Skin epidermis (tissue), 12 donors: ENCODE results near the gene EPHA10.
"Not testable (repeated sequence)": the region's sequence is repeated elsewhere in the genome, so short reads cannot be mapped to it uniquely, and the experiment has no call there.

Experiments used
- H3K27ac ChIP-seq, 21 experiments: fragments of 200-600 bp; sonication (generic) in 11 of 21; one replicate each; pipeline ENCODE4 v1.5.0; 2020; ENCODE audit warnings: mild to moderate bottlenecking in 3 of 21, inconsistent platforms in 2 of 21, moderate library complexity in 2 of 21
- H3K4me3 ChIP-seq, 7 experiments: fragments of 200-600 bp; sonication (generic) in 2 of 7; one replicate each; pipeline ENCODE4 v1.5.0; 2020; ENCODE audit warnings: inconsistent platforms in 2 of 7, mild to moderate bottlenecking in 2 of 7, moderate library complexity in 1 of 7

Gene EPHA10

DNA sequence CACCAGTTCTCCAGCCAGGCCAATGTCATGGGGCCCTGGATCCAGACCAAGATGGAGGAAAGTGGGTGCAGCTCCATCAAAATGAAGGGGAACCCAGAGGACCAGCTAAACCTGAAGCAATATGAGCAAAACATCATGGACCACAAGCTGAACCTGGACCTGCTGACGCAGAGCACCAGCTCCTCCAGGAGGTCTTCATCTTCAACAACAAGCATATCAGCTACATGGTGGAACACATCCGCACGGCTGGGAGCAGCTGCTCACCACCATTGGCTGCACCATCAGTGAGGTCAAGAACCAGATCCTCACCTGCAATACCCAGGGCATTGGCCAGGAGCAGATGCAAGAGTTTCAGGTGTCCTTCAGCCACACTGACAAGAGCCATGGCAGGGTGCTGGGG lies 13.7 kb upstream of the EPHA10 start:
- no peak overlapping the region for H3K27ac ChIP-seq

DNA sequence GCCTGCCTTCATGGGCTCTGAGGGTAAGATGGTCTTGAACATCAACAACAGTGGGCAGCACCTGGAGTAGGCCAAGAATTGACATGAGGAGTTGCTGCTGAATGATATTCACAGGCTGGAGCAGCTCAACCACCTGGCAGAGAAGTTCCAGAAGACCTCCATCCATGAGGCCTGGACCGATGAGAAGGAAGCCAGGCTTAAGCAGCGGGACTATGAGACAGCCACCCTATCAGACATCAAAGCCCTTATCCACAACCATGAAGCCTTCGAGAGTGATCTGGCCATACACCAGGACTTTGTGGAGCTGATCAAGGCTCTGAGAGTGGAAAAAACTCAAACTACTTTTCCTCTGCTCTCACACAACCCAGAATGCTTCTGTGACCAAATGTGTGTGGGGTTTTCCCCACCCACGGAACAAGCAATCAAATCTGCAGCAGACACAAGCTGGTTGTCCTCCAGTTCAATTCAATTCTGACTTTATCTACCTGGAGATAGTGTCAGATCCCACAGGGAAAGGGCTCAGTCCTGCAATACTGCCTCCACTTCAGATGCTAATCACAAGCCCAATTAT lies 12.1 kb upstream of the EPHA10 start:
- Histone ChIP-seq H3K4me3 (no peak overlapping the region), H3K27ac (no peak overlapping the region)

More for the DNA sequence above, 13.7 kb upstream of the EPHA10 start:
- no peak overlapping the region for H3K4me3 ChIP-seq

DNA sequence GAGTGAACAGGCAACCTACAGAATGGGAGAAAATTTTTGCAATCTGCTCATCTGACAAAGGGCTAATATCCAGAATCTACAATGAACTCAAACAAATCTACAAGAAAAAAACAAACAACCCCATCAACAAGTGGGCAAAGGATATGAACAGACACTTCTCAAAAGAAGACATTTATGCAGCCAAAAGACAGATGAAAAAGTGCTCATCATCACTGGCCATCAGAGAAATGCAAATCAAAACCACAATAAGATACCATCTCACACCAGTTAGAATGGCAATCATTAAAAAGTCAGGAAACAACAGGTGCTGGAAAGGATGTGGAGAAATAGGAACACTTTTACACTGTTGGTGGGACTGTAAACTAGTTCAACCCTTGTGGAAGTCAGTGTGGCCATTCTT lies 6.5 kb upstream of the EPHA10 start:
- not testable (repeated sequence) for H3K27ac ChIP-seq, H3K4me3 ChIP-seq

- Histone ChIP-seq H3K27ac (no peak overlapping the region), H3K4me3 (no peak overlapping the region)
Measured at GRCh38 chr1:37767488-37767887, 2.6 kb upstream of the EPHA10 start.

DNA sequence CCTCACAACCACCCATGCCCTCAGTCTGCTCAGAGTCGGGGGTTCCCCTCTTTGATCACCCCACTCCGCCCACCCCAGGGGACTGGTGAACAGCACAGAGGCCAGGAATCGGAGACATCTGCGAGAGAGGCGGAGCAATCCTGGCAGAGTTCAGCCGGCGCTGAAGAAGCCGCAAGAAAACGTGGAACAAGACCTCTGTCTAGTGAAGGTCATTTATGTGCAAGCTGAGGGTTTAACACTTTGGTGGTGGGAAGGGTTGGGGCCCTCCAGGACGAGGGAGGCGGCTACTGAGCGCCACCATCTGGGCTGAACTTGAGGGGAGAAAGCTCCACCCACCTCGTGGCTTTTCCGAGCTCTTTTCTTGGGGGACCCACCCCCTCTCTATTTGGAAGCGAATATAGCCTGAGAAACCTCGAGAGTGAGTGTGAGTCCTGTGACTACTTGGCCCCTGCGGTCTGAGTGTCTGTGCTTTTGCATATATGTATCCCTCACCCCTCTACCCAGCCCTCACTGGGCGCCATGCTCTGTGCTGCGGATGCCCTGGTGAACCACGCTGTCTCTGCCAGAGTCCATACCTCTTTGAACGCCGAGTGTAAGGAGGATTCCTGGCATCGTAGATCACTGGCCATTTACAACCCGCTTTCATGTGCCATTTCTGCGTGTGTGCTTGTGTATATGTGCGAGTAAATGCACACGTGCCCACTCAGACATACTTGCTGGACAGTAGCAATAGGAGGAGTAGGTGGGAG lies 1.2 kb upstream of the EPHA10 start:
- no peak overlapping the region for H3K27ac ChIP-seq
- no peak overlapping the region for H3K4me3 ChIP-seq

GRCh38 chr1:37764414-37764825 lies 500 bp downstream of the EPHA10 start:
- H3K4me3 ChIP-seq: no peak overlapping the region
- H3K27ac ChIP-seq: no peak overlapping the region

DNA sequence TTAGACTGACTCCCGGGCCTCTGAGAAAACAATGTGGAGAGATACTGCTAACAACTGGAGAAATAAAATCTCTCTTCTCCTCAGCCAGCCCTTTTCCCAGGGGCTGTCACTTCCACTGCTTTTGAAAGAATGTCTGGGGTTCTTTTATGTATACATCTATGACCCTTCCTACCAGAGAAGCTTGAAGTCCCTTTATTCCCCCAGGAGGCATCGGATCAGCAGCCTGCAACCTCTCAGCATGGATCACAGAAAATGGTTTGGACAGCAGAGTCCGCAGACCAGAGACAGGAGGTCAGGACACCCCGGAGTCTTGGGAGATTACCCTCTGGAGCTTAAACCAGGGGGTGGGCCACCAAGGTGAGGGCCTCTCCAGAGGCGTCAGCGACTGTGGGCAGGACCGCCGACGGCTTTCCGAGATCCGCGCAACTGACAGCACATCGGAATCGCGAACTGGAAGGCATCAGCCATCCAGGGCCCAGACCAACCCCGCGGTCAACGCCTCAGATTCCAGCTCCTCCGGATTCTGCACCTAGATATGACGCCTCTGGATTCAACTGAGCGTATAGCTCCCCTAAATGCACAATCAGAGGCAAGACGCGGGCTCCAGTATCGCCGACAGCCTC lies 1.0 kb downstream of the EPHA10 start:
- Histone ChIP-seq H3K27ac (no peak overlapping the region), H3K4me3 (no peak overlapping the region)

- Histone ChIP-seq H3K4me3 (no peak overlapping the region), H3K27ac (no peak overlapping the region)
Measured at GRCh38 chr1:37762516-37762915, 2.4 kb downstream of the EPHA10 start.

GRCh38 chr1:37761416-37762095 lies 3.4 kb downstream of the EPHA10 start:
- H3K27ac ChIP-seq: no peak overlapping the region
- H3K4me3 ChIP-seq: no peak overlapping the region

DNA sequence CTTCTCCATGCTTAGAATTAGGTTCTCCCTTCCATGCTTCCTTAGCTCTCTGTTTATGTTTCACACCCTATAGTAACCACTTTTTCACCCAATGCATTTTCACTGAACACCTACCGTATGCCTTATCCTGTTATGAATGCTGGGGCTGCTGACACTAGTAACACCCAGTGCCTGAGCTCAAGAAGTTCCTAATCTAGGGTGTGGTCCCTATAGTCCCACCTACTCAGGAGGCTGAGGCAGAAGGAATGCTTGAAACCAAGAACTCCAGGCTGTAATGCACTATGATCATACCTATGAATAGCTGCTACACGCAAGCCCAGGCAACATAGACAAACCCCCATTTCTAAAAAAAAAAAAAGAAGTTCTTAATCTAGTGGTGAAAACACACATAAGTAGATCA lies 5.5 kb downstream of the EPHA10 start:
- H3K4me3 ChIP-seq: no peak overlapping the region
- H3K27ac ChIP-seq: no peak overlapping the region

DNA sequence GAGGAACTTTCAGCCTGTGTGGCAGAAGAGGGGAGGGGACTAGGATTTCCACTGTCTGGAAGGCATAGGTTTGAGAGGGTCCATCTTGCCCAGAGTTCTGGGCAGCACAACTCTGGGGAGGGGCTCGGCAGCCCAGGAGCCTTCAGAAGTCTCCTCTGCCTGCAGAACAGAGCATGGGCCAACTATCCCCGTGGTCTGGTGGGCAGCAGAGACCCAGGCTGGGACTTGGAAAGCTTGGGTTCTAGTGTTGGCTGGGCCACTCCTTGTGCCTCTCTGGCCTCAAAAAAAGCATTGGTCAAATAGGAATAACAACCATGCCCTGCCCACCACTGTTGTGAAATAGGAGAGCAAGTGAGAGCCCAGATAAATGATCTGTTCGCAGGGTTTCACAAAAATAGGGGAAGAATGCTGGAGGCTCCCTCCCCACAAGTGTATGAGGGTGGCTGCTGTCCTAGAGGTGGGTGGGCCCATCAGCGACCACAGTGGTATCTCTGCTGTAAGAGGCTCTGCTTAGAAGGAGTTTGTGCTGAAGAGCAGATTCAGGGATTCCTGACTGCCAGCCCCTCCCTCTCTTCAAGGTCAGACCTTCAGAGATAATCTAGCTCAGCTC lies 8.9 kb downstream of the EPHA10 start:
- Histone ChIP-seq H3K27ac (no peak overlapping the region), H3K4me3 (no peak overlapping the region)

GRCh38 chr1:37755290-37755689 lies 9.6 kb downstream of the EPHA10 start:
- no peak overlapping the region for H3K27ac ChIP-seq

GRCh38 chr1:37753473-37754321 lies 11.2 kb downstream of the EPHA10 start:
- H3K27ac ChIP-seq: no peak overlapping the region
- peak overlapping the region in 2 of 7 experiments; percentile 29 to 40 for H3K4me3 ChIP-seq

More at GRCh38 chr1:37755290-37755689, 9.6 kb downstream of the EPHA10 start:
- H3K4me3 ChIP-seq: no peak overlapping the region

DNA sequence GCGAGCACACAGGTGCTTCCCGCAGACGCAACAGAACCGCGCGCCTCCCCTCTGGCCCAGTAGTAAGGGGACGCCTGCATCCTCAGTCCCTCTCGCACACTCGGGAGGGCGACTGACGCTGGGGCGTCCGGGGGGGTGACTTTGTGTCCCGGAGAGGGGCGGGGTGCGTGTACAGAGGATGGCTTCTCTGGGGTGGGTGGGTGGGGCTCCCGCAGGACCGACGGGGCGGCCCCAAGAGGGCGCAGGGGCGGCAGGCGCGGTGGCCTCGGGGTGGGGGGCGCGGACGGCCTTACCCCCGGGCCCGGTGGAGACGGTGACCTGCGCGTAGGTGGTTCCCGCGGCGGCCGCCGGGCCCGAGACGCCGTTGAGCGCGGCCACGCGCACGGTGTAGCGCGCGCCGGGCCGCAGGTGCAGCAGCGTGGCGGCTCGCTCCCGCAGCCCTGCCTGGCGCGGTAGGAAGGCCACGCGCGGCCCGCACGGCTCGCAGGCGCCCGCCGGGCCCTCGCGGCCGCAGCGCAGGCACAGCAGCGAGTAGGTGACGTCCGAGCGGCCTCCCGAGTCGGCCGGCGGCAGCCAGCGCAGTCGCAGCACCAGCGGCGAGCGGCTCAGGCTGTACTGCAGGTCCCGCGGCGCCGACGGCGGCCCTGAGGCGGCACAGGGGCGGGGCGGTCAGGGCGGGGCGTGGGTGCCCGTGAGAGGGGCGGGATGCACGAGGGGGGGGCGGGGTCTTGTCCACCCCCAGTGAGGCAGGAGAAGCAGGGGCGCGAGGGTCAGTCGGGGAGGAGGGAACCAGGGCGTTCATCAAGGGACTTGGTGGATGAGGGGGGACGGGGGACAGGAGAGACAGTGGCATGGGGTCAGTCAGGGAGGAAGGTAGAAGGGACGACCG lies 12.1 kb downstream of the EPHA10 start:
- Histone ChIP-seq H3K27ac (no peak overlapping the region), H3K4me3 (peak overlapping the region in 5 of 7 experiments; percentile 25 to 42 (median 31))

GRCh38 chr1:37752213-37752582 lies 12.7 kb downstream of the EPHA10 start:
- H3K4me3 ChIP-seq: peak overlapping the region in 3 of 7 experiments; percentile 25 to 42 (median 40)

DNA sequence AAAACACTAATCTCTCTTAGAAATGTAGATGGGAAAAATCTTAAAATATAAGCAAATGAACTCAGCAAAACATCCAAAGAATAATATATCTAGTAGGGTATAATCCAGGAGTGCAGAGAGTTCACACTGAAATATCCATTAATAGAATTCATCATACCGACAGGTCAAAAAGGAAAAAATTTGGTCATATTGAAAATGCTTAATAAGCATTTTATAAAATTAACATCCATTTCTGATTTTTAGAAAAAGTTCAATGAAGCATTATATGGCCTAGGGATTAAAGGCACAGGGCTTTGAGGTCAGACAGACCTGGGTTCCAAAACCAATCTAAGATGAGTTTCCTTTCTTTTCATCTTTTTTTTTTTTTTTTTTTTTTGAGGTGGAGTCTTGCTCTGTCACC lies 16.4 kb downstream of the EPHA10 start:
- H3K27ac ChIP-seq: no peak overlapping the region

More at GRCh38 chr1:37752213-37752582, 12.7 kb downstream of the EPHA10 start:
- no peak overlapping the region for H3K27ac ChIP-seq

GRCh38 chr1:37746806-37747205 lies 18.1 kb downstream of the EPHA10 start:
- Histone ChIP-seq H3K4me3 (no peak overlapping the region), H3K27ac (no peak overlapping the region)

More for the DNA sequence above, 16.4 kb downstream of the EPHA10 start:
- no peak overlapping the region for H3K4me3 ChIP-seq

DNA sequence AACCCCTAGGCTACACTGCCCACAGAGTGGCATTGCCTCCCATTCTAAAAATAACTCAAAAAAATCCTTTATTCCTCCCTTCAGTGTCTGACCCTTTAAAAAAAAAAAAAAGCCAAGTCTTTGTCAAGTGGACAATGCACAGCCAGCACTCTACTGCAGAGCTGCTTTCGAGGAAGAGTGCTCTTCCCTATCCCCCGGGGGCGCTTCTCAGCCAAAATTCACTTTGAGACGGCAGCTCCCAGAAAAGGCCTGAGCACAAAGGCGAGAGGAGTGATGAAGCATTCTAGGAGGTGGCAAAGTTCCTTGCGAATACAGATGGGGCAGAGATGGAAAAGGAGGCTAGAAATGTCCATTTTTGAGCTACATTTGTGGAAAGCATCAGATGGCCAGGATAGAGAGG lies 23.3 kb downstream of the EPHA10 start:
- Histone ChIP-seq H3K4me3 (no peak overlapping the region), H3K27ac (no peak overlapping the region)
